HG02759 (cell line): ENCODE data around the gene TMEM222.
"Not testable (repeated sequence)": the region's sequence is repeated elsewhere in the genome, so short reads cannot be mapped to it uniquely, and the experiment has no call there.

Source experiments
- ATAC-seq: cut with Tn5 transposase; IDR thresholded peaks from one replicate; pipeline ENCODE4 v1.9.1; 2021; ENCODE audit warnings: mild to moderate bottlenecking, moderate library complexity; ENCODE audit not compliant: unreplicated experiment

The TMEM222 gene

GRCh38 chr1:27321813-27322568, at the start of gene TMEM222:
TMEM222 (plus strand) TSS chr1:27322163; CDS start chr1:27322198, 35 bp downstream.
- ATAC-seq, result peak; percentile 96

GRCh38 chr1:27274204-27274603, 47.8 kb upstream of the TMEM222 start:
- no peak for ATAC-seq

GRCh38 chr1:27275696-27276095, 46.3 kb upstream of the TMEM222 start:
- ATAC-seq, result no peak

- no peak for ATAC-seq
These were observed 37.3 kb upstream of the TMEM222 start for GRCh38 chr1:27284425-27285273.

GRCh38 chr1:27285274-27285660, 36.7 kb upstream of the TMEM222 start:
- no peak for ATAC-seq

- not testable (repeated sequence) for ATAC-seq
These were observed 36.1 kb upstream of the TMEM222 start for GRCh38 chr1:27285821-27286220.

GRCh38 chr1:27289125-27289524, 32.8 kb upstream of the TMEM222 start:
- ATAC-seq, result not testable (repeated sequence)

- no peak for ATAC-seq
These were observed 31.4 kb upstream of the TMEM222 start for GRCh38 chr1:27290581-27290980.

- no peak for ATAC-seq
These were observed 29.9 kb upstream of the TMEM222 start for GRCh38 chr1:27292106-27292505.

GRCh38 chr1:27293915-27294314, 28.0 kb upstream of the TMEM222 start:
- ATAC-seq, result no peak

GRCh38 chr1:27296773-27297291, 25.1 kb upstream of the TMEM222 start:
- ATAC-seq, result no peak

- ATAC-seq, result no peak
These were observed 24.1 kb upstream of the TMEM222 start for GRCh38 chr1:27297903-27298302.

GRCh38 chr1:27298632-27299384, 23.2 kb upstream of the TMEM222 start:
- no peak for ATAC-seq

GRCh38 chr1:27299385-27300271, 22.3 kb upstream of the TMEM222 start:
- no peak for ATAC-seq

- no peak for ATAC-seq
These were observed 21.5 kb upstream of the TMEM222 start for GRCh38 chr1:27300341-27301051.

GRCh38 chr1:27301052-27301422, 20.9 kb upstream of the TMEM222 start:
- ATAC-seq, result no peak

- ATAC-seq, result no peak
These were observed 20.3 kb upstream of the TMEM222 start for GRCh38 chr1:27301582-27302199.

- no peak for ATAC-seq
These were observed 19.4 kb upstream of the TMEM222 start for GRCh38 chr1:27302612-27303011.

GRCh38 chr1:27303509-27303908, 18.5 kb upstream of the TMEM222 start:
- ATAC-seq, result no peak
